ENCODE data around the gene RNH1. TPM values are rescaled to one million over a fixed set of nuclear protein-coding genes. Genes with fewer than 3 reads are reported as not detected.
"Not testable (repeated sequence)": the region's sequence is repeated elsewhere in the genome, so short reads cannot be mapped to it uniquely, and the experiment has no call there.

The RNH1 gene
- total RNA-seq, 1 donor from 2014 or later, result 126 TPM

DNA sequence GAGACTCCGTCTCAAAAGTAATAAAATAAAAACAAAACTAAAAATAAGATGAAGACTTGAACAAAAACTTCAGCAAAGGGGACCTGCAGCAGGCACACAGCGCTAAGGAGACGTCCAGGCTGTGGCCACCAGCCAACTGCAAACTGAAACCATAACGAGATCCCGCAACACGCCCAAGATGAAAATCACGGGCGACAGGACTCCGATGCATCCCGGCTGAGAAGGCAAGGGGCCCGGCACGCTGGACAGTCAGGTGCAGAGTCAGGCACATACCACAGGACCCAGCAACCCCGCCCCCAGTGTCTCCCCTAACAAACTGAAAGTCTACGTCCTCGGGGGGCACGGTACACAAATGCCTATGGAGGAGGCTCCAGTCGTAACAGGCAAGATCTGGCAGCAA lies 19.1 kb upstream of the RNH1 start:
- no peak overlapping the region for H3K27ac Mint-ChIP-seq
- H3K4me3 Mint-ChIP-seq (ENCODE audit: low read depth), result no peak overlapping the region
- intact Hi-C loops (cut with micrococcal nuclease), result no loop called here
- no peak for DNase-seq (ENCODE audit: low spot score)
- no peaks in the 10 kb centered on the region for H3K4me1 Mint-ChIP-seq (ENCODE audit: low read depth)
- H3K27me3 Mint-ChIP-seq (ENCODE audit: low read depth), result no peaks in the 10 kb centered on the region
- H3K9me3 Mint-ChIP-seq, result no peaks in the 10 kb centered on the region
- H3K36me3 Mint-ChIP-seq (ENCODE audit: low read depth), result no peaks in the 10 kb centered on the region

DNA sequence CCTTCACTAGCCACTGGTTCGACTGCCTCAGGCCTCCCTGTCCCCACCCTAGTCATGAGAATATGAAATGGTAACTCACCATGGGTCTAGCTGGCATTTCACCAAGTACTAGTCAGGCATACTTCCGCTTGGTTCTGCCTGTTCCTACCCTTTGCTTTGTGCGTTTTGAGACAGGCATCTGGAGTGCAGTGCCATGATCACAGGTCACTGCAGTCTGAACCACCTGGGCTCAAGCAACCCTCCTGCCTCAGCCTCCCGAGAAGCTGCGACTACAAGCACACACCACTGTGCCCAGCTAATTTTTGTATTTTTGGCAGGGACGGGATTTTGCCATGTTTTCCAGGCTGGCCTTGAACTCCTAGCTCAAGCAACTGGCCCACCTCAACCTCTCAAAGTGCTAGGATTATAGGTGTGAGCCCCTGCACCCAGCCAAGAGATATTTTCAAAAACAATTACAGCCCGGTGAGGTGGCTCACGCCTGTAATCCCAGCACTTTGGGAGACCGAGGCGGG lies 14.2 kb upstream of the RNH1 start:
- DNase-seq (ENCODE audit: low spot score), result no peak
- H3K4me1 Mint-ChIP-seq (ENCODE audit: low read depth), result peaks cover 3% of the 10 kb centered on the region
- peaks cover 10% of the 10 kb centered on the region for H3K36me3 Mint-ChIP-seq (ENCODE audit: low read depth)
- no peak overlapping the region for H3K27ac Mint-ChIP-seq
- intact Hi-C loops (cut with micrococcal nuclease), result no loop called here
- H3K27me3 Mint-ChIP-seq (ENCODE audit: low read depth), result no peaks in the 10 kb centered on the region
- H3K4me3 Mint-ChIP-seq (ENCODE audit: low read depth), result no peak overlapping the region
- peaks cover 7% of the 10 kb centered on the region for H3K9me3 Mint-ChIP-seq

DNA sequence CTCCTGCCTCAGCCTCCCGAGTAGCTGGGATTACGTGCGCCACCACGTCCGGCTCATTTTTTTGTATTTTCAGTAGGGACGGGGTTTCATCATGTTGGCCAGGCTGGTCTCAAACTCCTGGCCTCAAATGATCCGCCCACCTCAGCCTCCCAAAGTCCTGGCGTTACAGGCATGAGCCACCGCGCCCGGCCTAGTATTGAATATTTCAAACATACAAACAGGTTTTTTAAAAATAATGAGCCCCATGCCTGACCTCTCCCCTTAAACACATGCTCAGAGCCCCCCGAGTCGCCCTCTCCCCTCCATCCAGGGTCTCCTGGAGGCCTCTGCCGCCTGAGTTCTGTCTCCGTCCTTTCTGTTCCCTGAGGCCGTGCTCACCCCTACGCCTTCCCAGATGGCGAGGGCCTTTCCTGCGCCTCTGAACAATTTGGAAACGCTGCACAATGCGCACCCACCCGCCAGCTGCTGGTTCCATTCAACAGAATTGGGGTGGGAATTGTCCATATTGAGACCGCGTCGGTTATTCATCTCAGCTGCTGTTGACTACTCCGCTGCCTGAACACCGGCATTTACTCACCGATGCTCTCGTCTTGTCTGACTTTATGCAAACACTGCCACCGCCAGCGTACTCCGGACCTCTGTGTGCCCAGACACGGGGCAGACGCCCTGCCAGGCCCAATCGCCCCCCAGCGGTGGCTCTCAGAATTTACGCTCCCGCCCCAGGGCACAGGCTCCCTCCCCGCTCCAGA lies 13.6 kb upstream of the RNH1 start:
- intact Hi-C loops (cut with micrococcal nuclease), result no loop called here
- Mint-ChIP-seq H3K9me3 (peaks cover 11% of the 10 kb centered on the region), H3K27me3 (ENCODE audit: low read depth) (no peaks in the 10 kb centered on the region), H3K36me3 (ENCODE audit: low read depth) (peaks cover 13% of the 10 kb centered on the region), H3K4me3 (ENCODE audit: low read depth) (no peak overlapping the region), H3K27ac (no peak overlapping the region), H3K4me1 (ENCODE audit: low read depth) (peaks cover 3% of the 10 kb centered on the region)
- DNase-seq (ENCODE audit: low spot score), result no peak

DNA sequence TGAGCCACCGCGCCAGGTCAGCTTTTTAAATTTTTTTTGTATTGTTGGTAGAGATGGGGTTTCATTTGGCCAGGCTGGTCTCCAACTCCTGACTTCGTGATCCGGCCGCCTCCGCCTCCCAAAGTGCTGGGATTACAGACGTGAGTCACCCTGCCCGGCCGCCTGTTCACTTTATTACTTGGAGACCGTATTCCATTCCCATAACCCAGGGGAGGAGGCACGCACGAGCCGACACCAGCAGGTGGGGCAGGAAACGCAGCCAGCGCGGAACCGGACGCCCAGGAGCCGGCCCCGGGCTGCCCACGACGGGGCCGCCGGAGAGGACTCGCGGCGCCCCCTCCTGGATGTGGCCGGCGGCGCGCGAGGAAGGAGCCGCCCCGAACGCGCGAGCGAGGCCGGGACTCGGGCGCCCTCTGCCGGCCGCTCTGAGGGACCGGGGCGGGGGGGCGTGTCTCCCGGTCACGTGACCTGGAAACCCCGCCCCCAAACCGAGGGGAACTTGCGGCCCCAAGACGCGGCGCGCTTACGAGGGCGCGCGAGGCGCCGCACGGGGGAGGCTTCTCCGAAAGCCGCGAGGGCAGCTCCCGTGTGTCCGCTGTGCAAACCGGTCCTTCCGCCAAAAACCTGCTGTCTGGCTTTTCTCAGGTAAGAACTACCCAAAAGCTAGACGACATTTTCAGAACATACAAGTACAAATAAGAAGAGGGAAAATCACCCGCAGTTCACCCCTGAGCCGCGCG lies 11.6 kb upstream of the RNH1 start:
- DNase-seq (ENCODE audit: low spot score), result peak; percentile 80

DNA sequence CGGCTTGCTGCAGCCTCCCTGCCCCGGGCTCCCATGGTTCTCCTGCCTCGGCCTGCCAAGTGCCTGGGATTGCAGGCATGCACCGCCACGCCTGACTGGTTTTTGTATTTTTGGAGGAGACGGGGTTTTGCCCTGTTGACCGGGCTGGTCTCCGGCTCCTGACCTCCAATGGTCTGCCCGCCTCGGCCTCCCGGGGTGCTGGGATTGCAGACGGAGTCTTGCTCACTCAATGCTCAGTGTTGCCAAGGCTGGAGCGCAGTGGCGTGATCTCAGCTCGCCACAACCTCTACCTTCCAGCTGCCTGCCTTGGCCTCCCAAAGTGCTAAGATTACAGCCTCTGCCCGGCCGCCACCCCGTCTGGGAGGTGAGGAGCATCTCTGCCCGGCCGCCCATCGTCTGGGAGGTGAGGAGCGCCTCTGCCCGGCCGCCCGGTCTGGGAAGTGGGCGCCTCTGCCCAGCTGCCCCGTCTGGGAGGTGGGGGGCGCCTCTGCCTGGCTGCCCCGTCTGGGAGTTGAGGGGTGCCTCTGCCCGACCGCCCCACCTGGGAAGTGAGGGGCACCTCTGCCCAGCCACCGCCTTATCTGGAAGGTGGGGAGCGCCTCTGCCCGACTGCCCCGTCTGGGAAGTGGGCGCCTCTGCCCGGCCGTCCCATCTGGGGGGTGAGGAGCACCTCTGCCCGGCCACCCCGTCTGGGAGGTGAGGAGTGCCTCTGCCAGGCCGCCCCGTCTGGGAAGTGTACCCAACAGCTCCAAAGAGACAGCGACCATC lies 10.1 kb upstream of the RNH1 start:
- intact Hi-C loops (cut with micrococcal nuclease); H3K4me3 Mint-ChIP-seq (ENCODE audit: low read depth); H3K27me3 Mint-ChIP-seq (ENCODE audit: low read depth); DNase-seq (ENCODE audit: low spot score); H3K27ac Mint-ChIP-seq; H3K4me1 Mint-ChIP-seq (ENCODE audit: low read depth): not testable (repeated sequence)
- peaks cover 37% of the 10 kb centered on the region for H3K36me3 Mint-ChIP-seq (ENCODE audit: low read depth)
- peaks cover 11% of the 10 kb centered on the region for H3K9me3 Mint-ChIP-seq

More for the DNA sequence above, 11.6 kb upstream of the RNH1 start:
- Mint-ChIP-seq H3K27me3 (ENCODE audit: low read depth) (no peaks in the 10 kb centered on the region), H3K36me3 (ENCODE audit: low read depth) (peaks cover 25% of the 10 kb centered on the region), H3K9me3 (peaks cover 11% of the 10 kb centered on the region), H3K27ac (peak overlapping the region; percentile 60), H3K4me1 (ENCODE audit: low read depth) (peaks cover 3% of the 10 kb centered on the region), H3K4me3 (ENCODE audit: low read depth) (peak overlapping the region; percentile 74)
- intact Hi-C loops (cut with micrococcal nuclease), result loop anchor here (1.0 to 2.0 kb wide), 3 partner anchors 11 to 68 kb away; partner anchors contain the start of genes HRAS, PTDSS2 and RNH1

DNA sequence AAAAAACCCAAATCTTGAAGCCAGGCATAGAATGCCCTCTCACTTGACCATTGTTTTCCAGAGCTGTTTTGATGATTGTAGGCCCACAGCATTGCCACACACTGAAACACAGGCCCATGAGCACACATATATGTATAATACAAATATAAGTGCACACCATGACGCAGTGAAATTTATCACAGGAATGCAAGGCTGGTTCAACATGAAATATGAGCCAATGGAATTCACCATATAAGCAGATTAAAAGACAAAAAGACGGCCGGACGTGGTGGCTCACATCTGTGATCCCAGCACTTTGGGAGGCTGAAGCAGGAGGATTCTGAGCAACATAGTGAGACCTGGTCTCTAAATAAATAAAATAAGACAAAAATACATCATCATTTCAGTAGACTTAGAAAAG lies 9.4 kb upstream of the RNH1 start:
- H3K27me3 Mint-ChIP-seq (ENCODE audit: low read depth), result no peaks in the 10 kb centered on the region
- H3K4me3 Mint-ChIP-seq (ENCODE audit: low read depth), result no peak overlapping the region
- peaks cover 41% of the 10 kb centered on the region for H3K36me3 Mint-ChIP-seq (ENCODE audit: low read depth)
- H3K27ac Mint-ChIP-seq, result no peak overlapping the region
- H3K4me1 Mint-ChIP-seq (ENCODE audit: low read depth), result peaks cover 3% of the 10 kb centered on the region
- peaks cover 11% of the 10 kb centered on the region for H3K9me3 Mint-ChIP-seq
- DNase-seq (ENCODE audit: low spot score), result no peak
- intact Hi-C loops (cut with micrococcal nuclease), result no loop called here

DNA sequence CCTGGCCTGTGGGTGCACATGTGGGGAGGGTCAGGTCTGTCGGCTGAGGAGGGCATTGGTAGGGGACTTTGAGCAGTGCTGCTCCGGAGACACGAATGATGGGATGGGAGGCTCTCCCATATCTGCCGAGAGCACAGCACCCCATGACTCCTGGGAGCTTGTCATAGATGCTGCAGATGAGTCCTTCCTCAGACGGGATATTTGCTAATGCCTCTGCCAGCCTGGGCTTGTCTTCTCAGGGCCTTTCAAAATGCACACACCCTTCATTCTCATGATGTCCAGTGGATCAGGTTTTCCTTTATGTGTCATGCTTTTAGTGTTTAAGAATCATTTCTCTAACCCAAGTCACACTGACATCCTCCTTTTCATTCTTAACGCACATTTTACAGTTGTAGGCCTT lies 8.1 kb upstream of the RNH1 start:
- H3K4me3 Mint-ChIP-seq (ENCODE audit: low read depth), result no peak overlapping the region
- peaks cover 43% of the 10 kb centered on the region for H3K36me3 Mint-ChIP-seq (ENCODE audit: low read depth)
- H3K27ac Mint-ChIP-seq, result no peak overlapping the region

DNA sequence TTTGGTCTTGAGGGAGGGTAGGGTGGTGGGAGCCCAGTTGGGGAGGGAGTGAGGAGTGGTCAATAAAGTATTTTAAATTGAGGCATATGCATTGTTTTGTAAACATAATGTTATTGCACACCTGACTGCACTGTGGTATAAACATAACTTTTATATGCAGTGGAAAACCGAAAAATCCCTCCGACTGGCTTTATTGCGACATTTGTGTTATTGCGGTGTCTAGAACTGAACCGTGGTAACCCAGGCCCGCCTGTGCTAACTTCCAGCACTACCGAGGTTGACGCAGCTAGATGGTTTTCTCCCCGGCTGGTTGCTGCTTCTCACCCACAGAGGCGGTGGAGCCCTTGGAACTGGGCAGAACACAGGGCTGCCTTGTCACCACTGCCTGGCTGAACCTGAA lies 7.6 kb upstream of the RNH1 start:
- no peak overlapping the region for H3K27ac Mint-ChIP-seq
- no peaks in the 10 kb centered on the region for H3K27me3 Mint-ChIP-seq (ENCODE audit: low read depth)
- H3K36me3 Mint-ChIP-seq (ENCODE audit: low read depth), result peaks cover 49% of the 10 kb centered on the region
- no peak overlapping the region for H3K4me3 Mint-ChIP-seq (ENCODE audit: low read depth)
- H3K4me1 Mint-ChIP-seq (ENCODE audit: low read depth), result peaks cover 3% of the 10 kb centered on the region
- intact Hi-C loops (cut with micrococcal nuclease), result no loop called here
- peaks cover 11% of the 10 kb centered on the region for H3K9me3 Mint-ChIP-seq
- DNase-seq (ENCODE audit: low spot score), result no peak

More for the DNA sequence above, 8.1 kb upstream of the RNH1 start:
- H3K9me3 Mint-ChIP-seq, result peaks cover 11% of the 10 kb centered on the region
- H3K4me1 Mint-ChIP-seq (ENCODE audit: low read depth), result peaks cover 3% of the 10 kb centered on the region
- DNase-seq (ENCODE audit: low spot score), result no peak
- intact Hi-C loops (cut with micrococcal nuclease), result no loop called here
- H3K27me3 Mint-ChIP-seq (ENCODE audit: low read depth), result no peaks in the 10 kb centered on the region

DNA sequence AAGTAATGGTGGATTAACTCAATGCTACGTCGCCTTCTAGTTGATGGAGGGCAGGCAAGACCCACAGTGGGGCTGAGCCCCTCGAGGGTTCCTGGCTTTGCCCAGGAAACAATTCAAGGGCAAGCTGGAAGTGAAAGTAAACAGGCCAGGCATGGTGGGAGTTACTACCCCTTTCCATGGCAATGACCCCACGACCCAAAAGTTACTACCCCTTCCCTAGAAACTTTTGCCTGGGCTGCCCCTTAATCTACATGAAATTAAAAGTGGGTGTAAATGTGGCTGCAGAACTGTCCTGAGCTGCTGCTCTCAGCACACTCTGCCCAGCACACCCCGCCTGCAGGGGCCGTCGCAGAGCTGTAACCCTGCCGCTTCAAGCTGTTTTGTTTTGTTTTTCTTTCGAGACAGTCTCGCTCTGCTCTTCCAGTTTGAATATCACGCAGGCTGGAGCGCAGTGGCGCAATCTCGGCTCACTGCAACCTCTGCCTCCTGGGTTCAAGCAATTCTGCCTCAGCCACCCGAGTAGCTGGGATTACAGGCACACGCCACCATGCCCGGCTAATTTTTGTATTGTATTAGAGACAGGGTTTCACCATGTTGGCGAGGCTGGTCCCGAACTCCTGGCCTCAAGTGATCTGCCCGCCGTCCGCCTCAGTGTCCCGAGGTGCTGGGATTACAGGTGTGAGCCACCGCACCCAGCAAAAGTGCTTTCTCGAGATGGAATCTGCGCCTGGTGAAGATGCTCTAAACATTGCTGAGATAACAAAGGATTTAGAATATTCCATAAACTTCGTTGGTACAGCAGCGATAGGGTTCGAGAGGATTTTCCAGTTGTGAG lies 5.9 kb upstream of the RNH1 start:
- no peak overlapping the region for H3K27ac Mint-ChIP-seq
- H3K36me3 Mint-ChIP-seq (ENCODE audit: low read depth), result peaks cover 51% of the 10 kb centered on the region
- H3K4me1 Mint-ChIP-seq (ENCODE audit: low read depth), result peaks cover 2% of the 10 kb centered on the region
- intact Hi-C loops (cut with micrococcal nuclease), result no loop called here
- no peak overlapping the region for H3K4me3 Mint-ChIP-seq (ENCODE audit: low read depth)
- peaks cover 11% of the 10 kb centered on the region for H3K9me3 Mint-ChIP-seq
- no peak for DNase-seq (ENCODE audit: low spot score)
- H3K27me3 Mint-ChIP-seq (ENCODE audit: low read depth), result no peaks in the 10 kb centered on the region

DNA sequence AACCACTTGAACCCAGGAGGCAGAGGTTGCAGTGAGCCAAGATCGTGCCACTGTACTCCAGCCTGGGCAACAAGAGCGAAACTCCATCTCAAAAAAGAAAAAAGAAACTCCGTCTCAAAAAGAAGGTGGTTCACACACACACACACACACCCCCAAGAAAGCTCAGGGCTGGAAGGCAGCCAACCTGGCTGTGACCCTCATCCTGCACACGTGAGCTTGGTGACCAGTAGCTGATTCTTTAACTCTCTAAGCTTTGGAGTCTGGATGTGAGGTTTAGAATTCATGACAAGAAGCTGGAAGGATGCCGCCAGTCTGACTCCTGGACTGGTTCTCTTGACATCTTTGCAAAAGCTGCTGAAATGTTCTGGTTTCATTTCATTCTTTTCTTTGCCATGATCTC lies 1.9 kb upstream of the RNH1 start:
- DNase-seq (ENCODE audit: low spot score), result no peak
- intact Hi-C loops (cut with micrococcal nuclease), result no loop called here

DNA sequence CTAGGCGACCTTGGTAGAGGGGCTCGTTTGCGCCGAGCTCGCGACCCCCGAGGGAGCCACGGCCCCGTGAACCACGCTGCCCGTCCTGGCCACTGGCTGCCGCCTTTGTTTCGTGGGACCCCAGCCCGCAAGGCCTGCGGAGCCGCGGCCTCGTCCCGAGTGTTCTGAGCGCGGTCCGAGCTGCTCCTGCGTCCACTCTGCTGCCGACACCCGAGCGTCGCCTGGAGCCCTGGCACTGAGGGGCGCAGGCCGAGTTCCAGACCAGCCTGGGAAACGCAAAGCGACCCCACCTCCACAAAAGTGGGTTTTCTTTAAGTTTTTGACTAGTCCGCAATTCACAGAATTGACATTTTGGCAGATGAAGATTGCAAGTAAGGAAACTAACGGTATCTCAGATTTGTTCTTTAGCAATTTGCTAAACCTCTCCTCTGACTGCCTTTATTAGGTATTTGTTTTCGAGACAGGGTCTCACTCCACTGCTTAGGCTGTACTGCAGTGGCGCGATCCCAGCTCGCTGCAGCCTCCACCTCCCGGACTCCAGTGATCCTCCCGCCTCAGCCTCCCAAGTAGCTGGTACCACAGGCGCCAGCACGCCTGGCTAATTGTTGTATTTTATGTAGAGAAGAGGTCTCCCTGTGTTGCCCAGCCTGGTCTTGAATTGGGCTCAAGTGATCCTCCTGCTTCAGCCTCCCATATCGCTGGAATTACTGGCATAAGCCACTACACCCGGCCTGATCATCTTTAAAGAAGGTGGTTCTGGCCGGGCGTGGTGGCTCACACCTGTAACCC lies 879 bp upstream of the RNH1 start:
- Mint-ChIP-seq H3K9me3 (no peaks in the 10 kb centered on the region), H3K27me3 (ENCODE audit: low read depth) (no peaks in the 10 kb centered on the region), H3K27ac (peak overlapping the region; percentile 78), H3K36me3 (ENCODE audit: low read depth) (peaks cover 33% of the 10 kb centered on the region), H3K4me1 (ENCODE audit: low read depth) (peaks cover 17% of the 10 kb centered on the region), H3K4me3 (ENCODE audit: low read depth) (peak overlapping the region; percentile 95)
- no peak for DNase-seq (ENCODE audit: low spot score)
- intact Hi-C loops (cut with micrococcal nuclease), result loop anchor here (1.0 to 2.0 kb wide), 4 partner anchors 10 to 301 kb away; partner anchors contain the start of genes BET1L, PHRF1 and RIC8A

More for the DNA sequence above, 1.9 kb upstream of the RNH1 start:
- peak overlapping the region; percentile 21 for H3K4me3 Mint-ChIP-seq (ENCODE audit: low read depth)
- H3K9me3 Mint-ChIP-seq, result no peaks in the 10 kb centered on the region
- no peak overlapping the region for H3K27ac Mint-ChIP-seq
- no peaks in the 10 kb centered on the region for H3K27me3 Mint-ChIP-seq (ENCODE audit: low read depth)
- H3K4me1 Mint-ChIP-seq (ENCODE audit: low read depth), result peaks cover 14% of the 10 kb centered on the region
- peaks cover 41% of the 10 kb centered on the region for H3K36me3 Mint-ChIP-seq (ENCODE audit: low read depth)

All from activated T-helper 2 cell treated with anti-CD3 and anti-CD28 coated beads, Interferon-gamma antibody, Interleukin-2, Interleukin-4, amounts not matched to agents 10 μg/mL and 5 μg/mL and 100 μg/mL, durations not matched to agents 14 hours and 24 hours and 36 hours (primary cell).